AG08395 (cell line): ENCODE results near the gene XPO6.

ENCODE experiments used
- DNase-seq: peaks from one replicate; pipeline ENCODE4 v3.0.0; 2012; ENCODE audit warnings: mixed read lengths, low spot score

The XPO6 gene

GRCh38 chr16:28183484-28183883 is 28.3 kb downstream of the XPO6 start:
- no peak for DNase-seq

DNA sequence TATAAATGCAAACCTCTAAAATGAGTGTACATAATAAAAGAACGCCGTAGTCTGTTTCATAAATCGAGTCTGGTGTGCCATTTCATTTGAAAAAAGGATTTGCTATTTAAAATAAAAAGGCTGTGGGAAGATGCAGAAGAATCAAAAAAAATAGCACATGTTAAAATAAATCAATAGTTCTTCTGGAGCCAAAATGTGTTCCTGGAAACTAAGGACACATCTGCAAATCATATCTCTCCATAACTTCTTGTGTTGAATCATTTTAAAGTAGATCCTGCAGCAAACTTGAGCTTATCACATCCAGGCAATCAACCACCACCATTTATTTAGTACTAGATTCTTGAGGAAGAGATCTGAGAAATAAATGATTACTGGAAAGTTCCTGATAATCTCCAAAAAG is 29.0 kb downstream of the XPO6 start:
- no peak for DNase-seq

DNA sequence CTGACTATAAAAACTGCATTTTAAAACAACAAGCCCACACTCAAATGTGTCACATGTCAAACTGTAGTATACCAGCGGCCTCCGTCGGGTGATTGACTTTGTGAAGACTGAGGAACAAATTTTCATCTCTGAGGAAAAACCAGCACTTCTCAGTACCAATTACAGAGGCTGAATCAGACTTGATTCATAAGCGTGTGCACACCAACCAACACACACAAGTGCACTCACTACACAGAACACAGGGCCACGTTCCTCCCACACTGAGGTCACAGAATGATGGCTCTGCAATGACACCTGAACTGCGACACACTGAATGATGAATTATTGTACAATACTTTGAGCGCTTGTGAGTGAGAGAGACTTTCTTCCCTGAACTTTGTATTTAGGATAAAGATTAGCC is 29.6 kb downstream of the XPO6 start:
- DNase-seq, result peak; percentile 41

DNA sequence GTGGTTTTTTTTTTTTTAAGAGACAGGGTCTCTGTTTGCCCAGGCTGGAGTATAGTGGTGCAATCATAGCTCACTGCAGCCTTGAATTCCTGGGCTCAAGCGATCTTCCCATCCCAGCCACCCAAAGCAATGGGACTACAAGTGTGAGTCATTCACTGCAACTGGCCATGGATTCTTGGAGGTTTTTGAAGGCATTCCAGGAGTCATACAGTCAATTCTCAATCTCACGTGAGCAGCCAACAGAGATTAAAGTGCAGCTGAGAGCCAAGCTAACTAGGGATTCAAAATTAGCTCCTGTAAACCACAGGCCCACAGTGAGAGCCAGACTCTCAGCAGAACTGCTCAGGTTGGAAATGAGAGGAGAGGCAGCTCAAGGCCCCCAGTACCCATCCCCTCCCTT is 30.2 kb downstream of the XPO6 start:
- peak; percentile 90 for DNase-seq

DNA sequence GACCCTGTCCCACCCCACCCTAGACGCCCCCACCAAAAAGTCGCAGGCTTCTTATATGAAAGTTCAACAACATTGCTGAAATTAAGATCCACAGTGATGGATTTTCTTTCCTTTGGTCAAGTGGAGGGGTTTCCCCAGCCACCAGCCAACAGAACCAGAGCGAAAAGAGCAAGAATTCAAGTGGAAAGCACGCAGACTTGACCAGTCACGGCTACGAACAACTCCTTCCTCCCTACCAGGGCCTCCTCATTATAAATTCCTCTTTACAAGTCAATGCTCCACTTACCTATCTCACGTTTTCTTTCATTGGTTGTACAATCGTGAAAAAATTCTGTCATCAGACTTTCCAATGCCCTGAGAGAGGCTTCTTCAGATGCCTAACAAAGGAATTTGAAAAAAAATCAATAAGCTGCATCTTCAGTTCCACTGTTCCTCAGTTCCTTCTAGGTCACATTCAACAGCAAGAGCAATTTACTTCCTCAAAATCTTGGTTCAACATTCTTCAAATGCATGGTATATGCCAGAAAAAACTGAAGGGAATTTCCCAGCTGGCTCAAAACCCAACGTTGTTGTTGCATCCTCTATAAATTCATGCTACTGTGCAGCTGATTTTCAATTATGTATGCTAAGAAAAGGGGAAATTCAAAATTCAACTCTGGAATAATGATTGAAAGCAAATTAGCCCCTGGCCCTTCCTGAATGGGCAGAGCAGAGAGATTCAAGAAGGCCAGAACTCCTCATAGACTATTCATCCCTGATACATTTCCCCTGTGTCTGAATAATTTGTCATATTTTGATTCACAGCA is 30.9 kb downstream of the XPO6 start:
- DNase-seq, result no peak

DNA sequence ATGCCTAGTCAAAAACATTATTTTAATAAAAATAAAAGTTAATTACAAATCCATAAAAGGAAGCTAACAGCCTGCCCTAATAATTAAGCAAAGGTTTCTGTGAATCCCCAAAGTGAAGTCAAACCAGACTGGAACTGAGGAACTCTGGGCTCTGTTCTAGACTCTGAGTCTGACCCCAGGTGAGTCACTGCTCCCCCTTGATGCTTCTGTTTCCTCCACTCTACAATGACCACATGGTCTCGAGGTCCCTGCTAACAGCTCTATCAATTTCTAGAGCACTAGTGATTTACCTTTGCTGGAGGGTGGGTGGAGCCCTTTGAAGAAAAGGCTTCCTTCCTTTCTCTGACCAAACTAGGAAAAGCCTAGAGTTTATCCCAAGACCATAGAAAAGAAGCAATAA is 32.4 kb downstream of the XPO6 start:
- no peak for DNase-seq

GRCh38 chr16:28175715-28176114 is 36.0 kb downstream of the XPO6 start:
- no peak for DNase-seq

- DNase-seq, result no peak
These were observed 39.4 kb downstream of the XPO6 start for GRCh38 chr16:28172336-28172735.

GRCh38 chr16:28171816-28172215 is 39.9 kb downstream of the XPO6 start:
- no peak for DNase-seq

- DNase-seq, result no peak
These were observed 42.7 kb downstream of the XPO6 start for GRCh38 chr16:28168991-28169554.

DNA sequence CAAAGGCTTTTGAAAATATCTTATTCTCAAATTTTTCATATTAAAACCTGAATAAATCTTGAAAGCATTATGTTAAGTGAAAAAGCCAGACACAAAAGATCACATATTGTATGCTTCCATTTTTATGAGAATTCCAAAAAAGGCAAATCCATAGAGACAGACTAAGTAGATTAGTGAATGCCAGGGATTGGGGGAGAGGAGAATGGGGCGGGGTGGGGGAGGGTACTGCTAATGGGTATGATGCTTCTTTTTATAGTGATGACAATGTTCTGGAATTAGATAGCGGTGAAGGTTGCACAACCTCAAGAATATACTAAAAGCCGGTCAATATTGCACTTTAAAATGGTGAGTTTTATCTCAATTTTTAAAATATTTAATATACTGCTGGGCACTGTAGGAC is 44.0 kb downstream of the XPO6 start:
- no peak for DNase-seq

- DNase-seq, result no peak
These were observed 44.5 kb downstream of the XPO6 start for GRCh38 chr16:28167221-28167620.

- DNase-seq, result no peak
These were observed 45.2 kb downstream of the XPO6 start for GRCh38 chr16:28166394-28167208.

DNA sequence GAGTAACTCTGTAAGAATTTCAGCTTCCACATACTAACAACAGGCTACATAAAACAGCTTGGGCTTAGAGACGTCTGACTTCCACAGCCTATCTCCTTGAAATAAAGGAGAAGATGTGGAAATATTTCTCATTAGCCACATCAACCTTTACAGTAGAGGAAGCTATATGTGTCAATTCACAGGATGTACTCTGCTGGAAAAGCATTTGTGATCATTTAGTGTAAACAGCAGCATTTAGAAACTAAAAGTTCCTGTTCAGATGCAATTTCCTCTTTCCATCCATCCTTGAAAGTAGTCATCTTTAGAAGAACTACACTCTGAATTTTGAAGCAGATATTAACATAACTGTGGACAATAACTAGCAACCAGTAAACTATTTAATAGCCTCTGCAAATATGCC is 46.2 kb downstream of the XPO6 start:
- no peak for DNase-seq

GRCh38 chr16:28164140-28164539 is 47.6 kb downstream of the XPO6 start:
- peak; percentile 37 for DNase-seq

DNA sequence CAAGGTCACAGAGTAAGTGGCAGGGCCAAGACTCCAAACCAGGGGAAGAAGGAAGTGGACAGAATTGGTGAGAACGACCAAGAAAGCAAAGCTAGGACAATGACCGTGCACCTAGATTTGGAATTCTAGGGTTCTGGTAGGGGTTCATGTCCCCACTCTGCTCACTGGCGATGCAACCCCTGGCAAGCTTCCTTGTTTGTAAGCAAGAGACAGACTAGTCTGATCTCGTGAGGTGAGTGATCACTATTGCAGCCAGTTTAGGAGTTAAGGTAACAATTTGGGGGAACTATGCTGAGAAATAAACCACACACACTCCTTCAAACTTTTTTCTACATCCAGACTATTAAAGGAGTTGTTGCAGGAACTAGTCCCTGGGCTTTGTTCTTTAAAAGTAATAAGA is 48.1 kb downstream of the XPO6 start:
- DNase-seq, result no peak

DNA sequence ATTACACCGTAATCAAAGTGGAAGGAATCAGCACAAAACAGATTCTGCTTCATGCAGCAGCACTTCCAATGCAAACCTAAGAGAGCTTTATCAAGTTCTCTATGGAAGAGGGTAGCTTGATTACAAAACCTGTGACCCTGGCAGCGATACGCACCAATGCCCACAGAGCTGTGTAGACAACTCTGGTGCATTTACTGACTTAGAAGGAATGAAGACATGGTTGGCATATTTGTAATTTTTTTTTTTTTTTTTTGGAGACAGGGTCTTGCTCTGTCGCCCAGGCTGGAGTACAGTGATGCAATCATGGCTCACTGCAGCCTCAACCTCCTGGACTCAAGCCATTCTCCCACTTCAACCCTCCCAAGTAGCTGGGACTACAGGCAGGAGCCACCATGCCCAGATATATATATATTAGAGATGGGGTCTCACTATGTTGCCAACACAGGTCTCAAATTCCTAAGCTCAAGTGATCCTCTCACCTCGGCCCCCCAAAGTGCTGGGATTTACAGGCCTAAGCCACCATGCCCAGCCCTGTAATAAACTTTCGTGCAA is 49.4 kb downstream of the XPO6 start:
- DNase-seq, result no peak

DNA sequence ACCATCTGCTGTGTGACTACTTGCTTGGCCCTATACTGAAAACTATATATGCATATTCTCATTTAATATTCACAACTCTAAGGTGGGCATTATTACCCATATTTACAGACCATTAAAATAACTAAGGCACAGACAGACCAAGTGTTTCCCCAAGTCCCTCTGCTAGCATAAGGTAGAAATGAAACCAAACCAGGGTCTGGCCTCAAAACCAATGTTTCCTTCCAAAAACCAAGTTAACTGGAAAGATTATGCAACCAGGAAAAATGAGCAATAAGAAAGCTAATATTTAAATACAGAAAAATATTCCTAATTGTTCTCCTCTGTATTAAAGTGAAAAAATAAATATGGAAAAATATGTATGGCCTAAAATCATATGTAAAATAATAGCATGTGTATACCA is 50.1 kb downstream of the XPO6 start:
- DNase-seq, result no peak

- peak; percentile 38 for DNase-seq
These were observed 53.6 kb downstream of the XPO6 start for GRCh38 chr16:28158136-28158535.

DNA sequence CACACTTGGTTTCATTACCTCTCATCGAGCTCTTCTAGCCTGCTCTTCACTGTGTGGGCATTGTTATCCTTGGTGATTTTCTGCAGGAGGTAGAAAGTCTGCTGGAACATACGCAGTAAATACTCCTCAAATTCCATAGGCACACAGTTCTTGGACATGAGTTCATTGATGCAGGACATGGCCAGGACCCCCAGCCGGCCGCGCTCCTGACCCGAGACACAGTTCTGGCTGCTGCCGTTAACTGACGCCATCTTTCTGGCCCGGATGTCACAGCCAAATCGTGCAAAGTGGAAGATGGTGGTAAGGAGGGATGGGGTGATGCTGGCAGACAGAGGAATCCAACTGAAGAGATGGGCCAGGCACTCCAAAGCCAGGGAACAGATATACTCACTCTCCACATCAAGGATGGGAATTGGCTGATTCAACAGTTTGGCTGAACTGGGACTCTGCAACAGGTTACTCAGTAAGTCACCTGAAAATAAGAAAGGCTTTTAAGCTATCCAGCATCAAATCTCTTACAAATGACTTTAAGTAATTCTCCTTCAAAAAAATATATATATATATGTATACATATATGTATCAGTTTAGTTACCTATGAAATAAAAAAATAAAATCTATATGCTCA is 55.6 kb downstream of the XPO6 start:
- DNase-seq, result no peak

- no peak for DNase-seq
These were observed 56.5 kb downstream of the XPO6 start for GRCh38 chr16:28155293-28155692.

GRCh38 chr16:28151180-28151579 is 60.6 kb downstream of the XPO6 start:
- DNase-seq, result no peak
